ENCODE measurements around the gene ZP4.

- TF ChIP-seq MXI1 (IDR thresholded peaks at IDR 0.05; ENCODE audit: borderline replicate concordance, low read depth, low read length) (no peak), CTCF (conservative IDR thresholded peaks at IDR 0.05; ENCODE audit: low read depth, low read length) (no peak), FOS (IDR thresholded peaks at IDR 0.05; ENCODE audit: low read depth, low read length) (no peak), USF2 (IDR thresholded peaks at IDR 0.05; ENCODE audit: low read depth, low read length) (no peak), RCOR1 (IDR thresholded peaks at IDR 0.05; ENCODE audit: insufficient replicate concordance, low read length) (no peak), POLR2A (IDR thresholded peaks at IDR 0.05; ENCODE audit: low read depth, low read length) (no peak), CHD1 (IDR thresholded peaks at IDR 0.05; ENCODE audit: low read depth, low read length) (no peak), RFX5 (IDR thresholded peaks at IDR 0.05; ENCODE audit: low read depth, low read length) (no peak), BHLHE40 (IDR thresholded peaks at IDR 0.05; ENCODE audit: low read depth, low read length) (no peak), CEBPB (IDR thresholded peaks at IDR 0.05; ENCODE audit: low read depth, low read length) (no peak), MAZ (IDR thresholded peaks at IDR 0.05; ENCODE audit: borderline replicate concordance, low read depth, low read length) (no peak)
These were observed 3.4 kb upstream of the ZP4 start for GRCh38 chr1:237894131-237894530.

Data from IMR-90 (cell line).